ENCODE results near the gene MR1.
"Not testable (repeated sequence)": the region's sequence is repeated elsewhere in the genome, so short reads cannot be mapped to it uniquely, and the experiment has no call there.

The MR1 gene

GRCh38 chr1:181040284-181040865 is 6.6 kb downstream of the MR1 start:
- Mint-ChIP-seq H3K27me3 (ENCODE audit: low read depth) (no peaks in the 10 kb centered on the region), H3K27ac (no peak overlapping the region), H3K36me3 (ENCODE audit: low read depth) (peaks cover 40% of the 10 kb centered on the region), H3K4me1 (ENCODE audit: low read depth) (peaks cover 67% of the 10 kb centered on the region), H3K9me3 (no peaks in the 10 kb centered on the region), H3K4me3 (no peak overlapping the region)
- no peak for DNase-seq (ENCODE audit: low spot score)

GRCh38 chr1:181043025-181043888 is 9.5 kb downstream of the MR1 start:
- peak overlapping the region; percentile 68 for H3K27ac Mint-ChIP-seq
- peaks cover 33% of the 10 kb centered on the region for H3K36me3 Mint-ChIP-seq (ENCODE audit: low read depth)
- H3K4me3 Mint-ChIP-seq, result peak overlapping the region; percentile 2
- no peaks in the 10 kb centered on the region for H3K27me3 Mint-ChIP-seq (ENCODE audit: low read depth)
- peaks cover 43% of the 10 kb centered on the region for H3K4me1 Mint-ChIP-seq (ENCODE audit: low read depth)
- no peak for DNase-seq (ENCODE audit: low spot score)
- no peaks in the 10 kb centered on the region for H3K9me3 Mint-ChIP-seq

GRCh38 chr1:181044449-181044966 is 10.7 kb downstream of the MR1 start:
- peaks cover 38% of the 10 kb centered on the region for H3K4me1 Mint-ChIP-seq (ENCODE audit: low read depth)
- H3K36me3 Mint-ChIP-seq (ENCODE audit: low read depth), result peaks cover 26% of the 10 kb centered on the region
- no peaks in the 10 kb centered on the region for H3K27me3 Mint-ChIP-seq (ENCODE audit: low read depth)
- DNase-seq (ENCODE audit: low spot score), result peak; percentile 74
- H3K4me3 Mint-ChIP-seq, result peak overlapping the region; percentile 71
- peak overlapping the region; percentile 85 for H3K27ac Mint-ChIP-seq
- H3K9me3 Mint-ChIP-seq, result no peaks in the 10 kb centered on the region

DNA sequence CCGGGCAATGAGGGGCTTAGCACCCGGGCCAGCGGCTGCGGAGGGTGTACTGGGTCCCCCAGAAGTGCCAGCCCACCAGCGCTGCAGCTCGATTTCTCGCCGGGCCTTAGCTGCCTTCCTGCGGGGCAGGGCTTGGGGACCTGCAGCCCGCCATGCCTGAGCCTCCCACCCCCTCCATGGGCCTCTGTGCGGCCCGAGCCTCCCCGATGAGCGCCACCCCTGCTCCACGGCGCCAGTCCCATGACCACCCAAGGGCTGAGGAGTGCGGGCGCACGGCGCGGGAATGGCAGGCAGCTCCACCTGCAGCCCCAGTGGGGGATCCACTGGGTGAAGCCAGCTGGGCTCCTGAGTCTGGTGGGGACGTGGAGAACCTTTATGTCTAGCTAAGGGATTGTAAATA is 12.2 kb downstream of the MR1 start:
- not testable (repeated sequence) for H3K4me3 Mint-ChIP-seq; H3K9me3 Mint-ChIP-seq; H3K27ac Mint-ChIP-seq; H3K27me3 Mint-ChIP-seq (ENCODE audit: low read depth); DNase-seq (ENCODE audit: low spot score)
- H3K4me1 Mint-ChIP-seq (ENCODE audit: low read depth), result peaks cover 32% of the 10 kb centered on the region
- peaks cover 27% of the 10 kb centered on the region for H3K36me3 Mint-ChIP-seq (ENCODE audit: low read depth)

GRCh38 chr1:181049378-181049777 is 15.6 kb downstream of the MR1 start:
- no peak overlapping the region for H3K4me3 Mint-ChIP-seq
- H3K9me3 Mint-ChIP-seq, result no peaks in the 10 kb centered on the region
- no peak overlapping the region for H3K27ac Mint-ChIP-seq
- no peak for DNase-seq (ENCODE audit: low spot score)
- no peaks in the 10 kb centered on the region for H3K27me3 Mint-ChIP-seq (ENCODE audit: low read depth)
- H3K4me1 Mint-ChIP-seq (ENCODE audit: low read depth), result peaks cover 12% of the 10 kb centered on the region
- peaks cover 33% of the 10 kb centered on the region for H3K36me3 Mint-ChIP-seq (ENCODE audit: low read depth)

DNA sequence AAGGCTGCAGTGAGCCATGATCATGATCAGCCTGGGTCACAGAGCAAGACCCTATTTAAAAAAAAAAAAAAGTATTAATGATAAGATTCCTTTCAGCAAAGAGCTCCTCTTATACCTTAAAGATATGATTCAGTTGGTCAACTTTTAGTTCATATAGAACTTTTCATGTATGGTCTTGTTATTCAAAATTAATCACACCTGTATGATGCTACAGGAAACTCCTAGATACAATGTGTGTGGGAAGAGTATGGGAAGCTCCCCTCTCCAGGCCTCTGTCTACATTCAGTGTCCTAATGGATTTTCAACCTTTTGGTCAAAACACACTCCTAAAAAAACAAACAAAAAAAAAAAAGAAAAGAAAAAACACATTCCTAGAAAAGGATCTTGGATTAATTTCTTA is 17.1 kb downstream of the MR1 start:
- Mint-ChIP-seq H3K9me3 (no peaks in the 10 kb centered on the region), H3K4me1 (ENCODE audit: low read depth) (peaks cover 4% of the 10 kb centered on the region), H3K36me3 (ENCODE audit: low read depth) (peaks cover 36% of the 10 kb centered on the region), H3K27me3 (ENCODE audit: low read depth) (no peaks in the 10 kb centered on the region), H3K4me3 (no peak overlapping the region), H3K27ac (no peak overlapping the region)
- no peak for DNase-seq (ENCODE audit: low spot score)

GRCh38 chr1:181056560-181056959 is 22.8 kb downstream of the MR1 start:
- Mint-ChIP-seq H3K36me3 (ENCODE audit: low read depth) (peaks cover 46% of the 10 kb centered on the region), H3K4me1 (ENCODE audit: low read depth) (peaks cover 2% of the 10 kb centered on the region), H3K27me3 (ENCODE audit: low read depth) (no peaks in the 10 kb centered on the region), H3K27ac (no peak overlapping the region), H3K9me3 (peaks cover 10% of the 10 kb centered on the region), H3K4me3 (no peak overlapping the region)
- no peak for DNase-seq (ENCODE audit: low spot score)

DNA sequence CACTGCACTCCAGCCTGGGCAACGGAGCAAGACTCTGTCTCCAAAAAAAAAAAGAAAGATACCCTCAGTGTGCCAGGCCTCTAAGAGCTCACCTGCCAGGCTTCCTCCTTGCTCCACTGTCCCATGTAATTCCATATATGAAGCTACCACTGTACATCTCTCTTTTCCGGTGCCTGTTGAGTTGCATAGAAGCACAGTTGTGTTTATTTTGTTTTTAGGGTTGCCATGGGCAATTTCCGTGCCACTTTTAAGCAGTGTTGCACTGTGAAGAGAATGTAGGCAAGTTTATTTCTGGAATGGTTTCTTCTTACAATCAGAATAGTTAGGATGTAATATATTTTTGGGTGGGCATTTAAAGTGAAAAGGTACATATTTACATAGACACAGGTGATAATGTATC is 23.3 kb downstream of the MR1 start:
- Mint-ChIP-seq H3K9me3 (peaks cover 10% of the 10 kb centered on the region), H3K4me1 (ENCODE audit: low read depth) (peaks cover 6% of the 10 kb centered on the region), H3K27me3 (ENCODE audit: low read depth) (no peaks in the 10 kb centered on the region), H3K4me3 (no peak overlapping the region), H3K36me3 (ENCODE audit: low read depth) (peaks cover 45% of the 10 kb centered on the region), H3K27ac (no peak overlapping the region)
- DNase-seq (ENCODE audit: low spot score), result no peak

- no peak overlapping the region for H3K27ac Mint-ChIP-seq
- H3K9me3 Mint-ChIP-seq, result peaks cover 10% of the 10 kb centered on the region
- no peaks in the 10 kb centered on the region for H3K27me3 Mint-ChIP-seq (ENCODE audit: low read depth)
- no peak overlapping the region for H3K4me3 Mint-ChIP-seq
- peaks cover 18% of the 10 kb centered on the region for H3K4me1 Mint-ChIP-seq (ENCODE audit: low read depth)
- DNase-seq (ENCODE audit: low spot score), result no peak
- peaks cover 43% of the 10 kb centered on the region for H3K36me3 Mint-ChIP-seq (ENCODE audit: low read depth)
Measured at GRCh38 chr1:181059435-181059834, 25.7 kb downstream of the MR1 start.

- H3K27me3 Mint-ChIP-seq (ENCODE audit: low read depth), result no peaks in the 10 kb centered on the region
- no peak overlapping the region for H3K27ac Mint-ChIP-seq
- H3K36me3 Mint-ChIP-seq (ENCODE audit: low read depth), result peaks cover 40% of the 10 kb centered on the region
- peaks cover 18% of the 10 kb centered on the region for H3K4me1 Mint-ChIP-seq (ENCODE audit: low read depth)
- no peak for DNase-seq (ENCODE audit: low spot score)
- H3K4me3 Mint-ChIP-seq, result no peak overlapping the region
- peaks cover 10% of the 10 kb centered on the region for H3K9me3 Mint-ChIP-seq
Measured at GRCh38 chr1:181060066-181060465, 26.3 kb downstream of the MR1 start.

GRCh38 chr1:181060947-181061346 is 27.2 kb downstream of the MR1 start:
- peaks cover 10% of the 10 kb centered on the region for H3K9me3 Mint-ChIP-seq
- H3K27ac Mint-ChIP-seq, result peak overlapping the region; percentile 38
- H3K4me3 Mint-ChIP-seq; DNase-seq (ENCODE audit: low spot score); H3K27me3 Mint-ChIP-seq (ENCODE audit: low read depth): not testable (repeated sequence)
- peaks cover 33% of the 10 kb centered on the region for H3K36me3 Mint-ChIP-seq (ENCODE audit: low read depth)
- peaks cover 18% of the 10 kb centered on the region for H3K4me1 Mint-ChIP-seq (ENCODE audit: low read depth)

DNA sequence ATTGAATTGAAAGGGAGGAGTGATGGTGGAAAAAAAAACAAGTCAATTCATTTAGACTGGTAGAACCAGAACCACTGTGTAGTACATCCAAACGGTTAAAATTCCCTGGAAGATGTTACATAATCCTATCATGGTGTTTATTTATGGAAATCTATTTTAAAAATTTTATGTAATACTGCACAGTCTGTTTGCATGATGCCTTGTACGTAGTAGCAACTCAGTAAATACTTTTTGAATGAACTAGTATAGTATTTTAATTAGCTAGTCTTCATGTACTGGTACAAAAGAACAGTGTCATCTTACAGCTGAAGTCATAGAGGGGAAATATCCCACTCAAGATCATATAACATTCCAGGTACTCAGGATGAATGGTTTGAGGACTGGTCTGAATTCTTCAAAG is 27.7 kb downstream of the MR1 start:
- H3K4me1 Mint-ChIP-seq (ENCODE audit: low read depth), result peaks cover 18% of the 10 kb centered on the region
- peak overlapping the region; percentile 53 for H3K27ac Mint-ChIP-seq
- peaks cover 10% of the 10 kb centered on the region for H3K9me3 Mint-ChIP-seq
- no peaks in the 10 kb centered on the region for H3K27me3 Mint-ChIP-seq (ENCODE audit: low read depth)
- no peak for DNase-seq (ENCODE audit: low spot score)
- peaks cover 33% of the 10 kb centered on the region for H3K36me3 Mint-ChIP-seq (ENCODE audit: low read depth)
- H3K4me3 Mint-ChIP-seq, result no peak overlapping the region

DNA sequence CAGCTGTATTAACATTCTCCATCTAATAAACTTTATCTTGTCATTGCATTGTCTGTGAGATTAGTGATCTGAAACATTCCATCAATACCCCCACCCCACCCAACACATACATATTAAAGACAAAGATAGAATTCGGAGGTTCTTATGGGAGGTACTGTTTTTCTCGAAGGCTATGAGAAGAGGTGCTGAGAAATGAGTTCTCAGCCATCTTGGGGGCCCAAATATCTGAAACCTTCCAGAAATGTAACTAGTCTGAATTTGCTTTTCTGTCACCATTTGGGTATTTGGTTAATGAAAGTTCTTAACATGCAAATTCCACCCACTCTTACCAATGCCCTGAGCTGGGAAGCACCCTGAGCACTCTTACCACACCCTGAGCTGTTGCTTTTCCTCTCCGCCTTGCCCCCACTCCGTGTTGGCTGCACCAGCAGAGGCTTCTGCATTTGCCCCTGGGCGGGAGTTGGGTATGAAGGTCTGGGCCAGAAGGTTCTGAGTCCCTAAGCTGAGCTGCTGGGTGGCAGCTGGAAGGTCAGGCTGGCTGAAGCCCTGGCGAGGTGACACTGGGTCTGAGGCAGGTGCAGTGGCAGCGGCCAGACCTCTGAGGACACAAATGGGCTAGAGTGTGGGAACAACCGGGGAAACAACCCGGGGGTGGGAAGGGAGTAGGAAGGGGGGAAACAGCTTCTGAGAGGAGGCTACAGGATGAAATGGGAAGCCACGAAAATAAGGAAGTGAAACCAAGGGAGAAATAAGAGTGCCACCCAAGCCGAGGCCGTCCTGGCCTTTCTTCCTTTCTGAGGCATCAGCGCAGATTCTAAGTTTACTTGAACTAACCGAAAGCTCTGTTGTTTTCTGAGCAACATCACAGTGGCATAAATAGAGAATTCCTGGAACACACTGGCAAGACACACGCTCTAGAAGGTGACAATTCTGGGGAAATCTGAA is 28.4 kb downstream of the MR1 start:
- Mint-ChIP-seq H3K27me3 (ENCODE audit: low read depth) (no peaks in the 10 kb centered on the region), H3K27ac (peak overlapping the region; percentile 82), H3K9me3 (peaks cover 10% of the 10 kb centered on the region), H3K4me3 (peak overlapping the region; percentile 67), H3K4me1 (ENCODE audit: low read depth) (peaks cover 18% of the 10 kb centered on the region), H3K36me3 (ENCODE audit: low read depth) (peaks cover 31% of the 10 kb centered on the region)
- DNase-seq (ENCODE audit: low spot score), result no peak

All from T-helper 2 cell treated with Interferon-gamma antibody and Interleukin-4, amounts not matched to agents 5 μg/mL and 100 μg/mL, for 36 hours (primary cell).